Liver (tissue), 9 donors: ENCODE measurements around the gene SPEN. TPM values are rescaled to one million over a fixed set of nuclear protein-coding genes. Genes with fewer than 3 reads are reported as not detected.

Experiments used
- DNase-seq: peaks from one replicate; pipeline ENCODE4 v3.0.0-alpha.2; 2017; ENCODE audit warnings: low spot score
- H3K27ac ChIP-seq, 2 donors: one replicate each; pipeline ENCODE4 v1.7.0; 2013; ENCODE audit warnings: inconsistent platforms in 2 of 2, low read length in 2 of 2, control low read depth in 1 of 2, low read depth in 1 of 2, mild to moderate bottlenecking in 1 of 2
- H3K27me3 ChIP-seq, 4 donors: one replicate each; pipeline versions ENCODE4 v1.6.1 to v1.7.0; 2013; ENCODE audit warnings: low read length in 3 of 4, inconsistent platforms in 1 of 4, mild to moderate bottlenecking in 1 of 4, moderate library complexity in 1 of 4; ENCODE audit not compliant: control insufficient read depth in 4 of 4, insufficient read depth in 4 of 4
- H3K36me3 ChIP-seq, 4 donors: one replicate each; pipeline versions ENCODE4 v1.6.1 to v1.7.0; 2013; ENCODE audit warnings: low read length in 3 of 4, mild to moderate bottlenecking in 3 of 4, low read depth in 1 of 4, moderate library complexity in 1 of 4; ENCODE audit not compliant: control insufficient read depth in 4 of 4, insufficient read depth in 3 of 4
- H3K4me1 ChIP-seq, 4 donors: one replicate each; pipeline versions ENCODE4 v1.6.1 to v1.7.0; 2013; ENCODE audit warnings: low read length in 3 of 4, mild to moderate bottlenecking in 3 of 4, moderate library complexity in 1 of 4; ENCODE audit not compliant: control insufficient read depth in 4 of 4, insufficient read depth in 4 of 4
- H3K4me3 ChIP-seq, 3 donors: one replicate each; pipeline versions ENCODE4 v1.6.1 to v1.7.0; 2013; ENCODE audit warnings: low read length in 3 of 3, control low read depth in 1 of 3, low read depth in 1 of 3, mild to moderate bottlenecking in 1 of 3
- H3K9ac ChIP-seq, 2 donors: one replicate each; pipeline ENCODE4 v1.7.0; 2013; ENCODE audit warnings: low read length in 2 of 2, mild to moderate bottlenecking in 2 of 2, moderate library complexity in 2 of 2, control low read depth in 1 of 2, low read depth in 1 of 2
- H3K9me3 ChIP-seq, 4 donors: one replicate each; pipeline versions ENCODE4 v1.6.1 to v1.7.0; 2013; ENCODE audit warnings: low read length in 3 of 4; ENCODE audit not compliant: control insufficient read depth in 4 of 4
- ATF3 ChIP-seq: IDR thresholded peaks from 2 replicates; pipeline ENCODE4 v1.6.1; 2016; ENCODE audit warnings: antibody characterized with exemption
- CTCF ChIP-seq: fragments of 150-350 bp; IDR thresholded peaks from 2 replicates; pipeline ENCODE4 v1.5.1; 2017; ENCODE audit warnings: improper control_type of control experiment, low read depth, low read length; ENCODE audit not compliant: missing input control
- EGR1 ChIP-seq, 2 donors: IDR thresholded peaks; 2 replicates each; pipeline ENCODE4 v1.6.1; 2016 to 2018; ENCODE audit warnings: antibody characterized with exemption in 2 of 2, low read depth in 2 of 2
- FOXA1 ChIP-seq: IDR thresholded peaks from 2 replicates; pipeline ENCODE4 v1.6.1; 2016; ENCODE audit warnings: antibody characterized with exemption
- FOXA2 ChIP-seq: IDR thresholded peaks from 2 replicates; pipeline ENCODE4 v1.6.1; 2016; ENCODE audit warnings: antibody characterized with exemption
- GABPA ChIP-seq, 2 donors: IDR thresholded peaks in 1 of 2; conservative IDR thresholded peaks in 1 of 2; 2 replicates each; pipeline ENCODE4 v1.6.1; 2016; ENCODE audit warnings: antibody characterized with exemption in 2 of 2, mild to moderate bottlenecking in 1 of 2, moderate library complexity in 1 of 2
- HNF4A ChIP-seq, 2 donors: conservative IDR thresholded peaks; 2 replicates each; pipeline ENCODE4 v1.6.1; 2016; ENCODE audit warnings: antibody characterized with exemption in 2 of 2, mild to moderate bottlenecking in 2 of 2
- HNF4G ChIP-seq: IDR thresholded peaks from 2 replicates; pipeline ENCODE4 v1.6.1; 2016; ENCODE audit warnings: antibody characterized with exemption
- JUND ChIP-seq, 2 donors: IDR thresholded peaks; 2 replicates each; pipeline ENCODE4 v1.6.1; 2016; ENCODE audit warnings: antibody characterized with exemption in 2 of 2
- MAX ChIP-seq: IDR thresholded peaks from 2 replicates; pipeline ENCODE4 v1.6.1; 2016; ENCODE audit warnings: antibody characterized with exemption
- NR2F2 ChIP-seq: IDR thresholded peaks from 2 replicates; pipeline ENCODE4 v1.6.1; 2016; ENCODE audit warnings: antibody characterized with exemption
- RAD21 ChIP-seq, 2 donors: IDR thresholded peaks; 2 replicates each; pipeline ENCODE4 v1.6.1; 2016; ENCODE audit warnings: antibody characterized with exemption in 2 of 2, mild to moderate bottlenecking in 2 of 2
- REST ChIP-seq: IDR thresholded peaks from 2 replicates; pipeline ENCODE4 v1.6.1; 2016; ENCODE audit warnings: antibody characterized with exemption, mild to moderate bottlenecking
- TAF1 ChIP-seq: conservative IDR thresholded peaks from 2 replicates; pipeline ENCODE4 v1.6.1; 2016; ENCODE audit warnings: antibody characterized with exemption, mild to moderate bottlenecking
- YY1 ChIP-seq: IDR thresholded peaks from 2 replicates; pipeline ENCODE4 v1.6.1; 2016; ENCODE audit warnings: antibody characterized with exemption, mild to moderate bottlenecking
- ZBTB33 ChIP-seq: IDR thresholded peaks from 2 replicates; pipeline ENCODE4 v1.6.1; 2016; ENCODE audit warnings: antibody characterized with exemption
- WGBS: extraction: QIAGEN DNeasy Blood & Tissue Kit; methylation state at CpG from one replicate; pipeline ENCODE4 v1.1.7; 2013; 5-methylcytosine and 5-hydroxymethylcytosine counted together
- polyA plus RNA-seq, 2 donors: library from polyadenylated mRNA; stranded (reverse) in 1 of 2; unstranded in 1 of 2; fragments of 200-250 nt in 1 of 2; fragments of >200 nt in 1 of 2; fragmentation: Nextera tagmentation in 1 of 2; extraction: Ambion mirVana in 1 of 2; gene quantifications; one replicate each; pipeline versions ENCODE4 v1.2.1 to v1.2.3, GENCODE V29; 2013 to 2015
- total RNA-seq, 2 donors: library from RNA; depleted of rRNA; stranded (reverse); fragments of >200 nt; gene quantifications; one replicate each; pipeline ENCODE4 v1.2.3, GENCODE V29; 2014
- donor health status: healthy.
- donor health status: healthy.
- donor health status: healthy.
- donor health status: healthy.
- donor health status: healthy.

SPEN gene
- total and polyA plus RNA-seq, 4 donors: 7.4 to 29.4 (median 15.2) TPM

- no peak for DNase-seq
- Histone ChIP-seq H3K36me3 (no peaks in the 10 kb centered on the region), H3K27me3 (no peaks in the 10 kb centered on the region), H3K9me3 (no peaks in the 10 kb centered on the region), H3K4me3 (peak overlapping the region; percentile 56 to 76 (median 71)), H3K4me1 (peaks cover 1 to 15% (median 7%) of the 10 kb centered on the region in 4 donors), H3K9ac (peak overlapping the region; percentile 94 to 96), H3K27ac (peak overlapping the region; percentile 99 to 100)
- under 1% methylated on average over 37 of the region's 37 CpGs for WGBS
- TF ChIP-seq ZBTB33: no peak
- TF ChIP-seq HNF4A (conservative IDR thresholded peaks at IDR 0.05): no peak
- no peak for TF ChIP-seq GABPA (IDR thresholded peaks at IDR 0.05 in 1 of 2, conservative IDR thresholded peaks at IDR 0.05 in 1 of 2)
- TF ChIP-seq CTCF: no peak
- no peak for TF ChIP-seq REST
- TF ChIP-seq ATF3: no peak
- no peak for TF ChIP-seq JUND (IDR thresholded peaks at IDR 0.05)
- no peak for TF ChIP-seq MAX
- no peak for TF ChIP-seq FOXA2
Measured at GRCh38 chr1:15835205-15835740, 12.2 kb upstream of the SPEN start.

GRCh38 chr1:15835741-15836510, 11.6 kb upstream of the SPEN start:
- Histone ChIP-seq H3K4me1 (peaks cover 1 to 15% (median 7%) of the 10 kb centered on the region in 4 donors), H3K36me3 (no peaks in the 10 kb centered on the region), H3K4me3 (peak overlapping the region; percentile 71 to 76 (median 73)), H3K27ac (peak overlapping the region; percentile 99 to 100), H3K9ac (peak overlapping the region; percentile 94 to 96), H3K27me3 (no peaks in the 10 kb centered on the region), H3K9me3 (no peaks in the 10 kb centered on the region)
- peak; percentile 96 for DNase-seq
- 2% methylated on average over 66 of the region's 66 CpGs for WGBS
- peak; percentile 60 for TF ChIP-seq TAF1
- no peak for TF ChIP-seq HNF4G
- TF ChIP-seq FOXA2: no peak
- peak; percentile 52 for TF ChIP-seq MAX
- TF ChIP-seq ATF3: no peak
- TF ChIP-seq ZBTB33: peak; percentile 94
- TF ChIP-seq GABPA (IDR thresholded peaks at IDR 0.05 in 1 of 2, conservative IDR thresholded peaks at IDR 0.05 in 1 of 2): peak in 1 of 2 donors; percentile 67
- peak; percentile 41 for TF ChIP-seq NR2F2
- TF ChIP-seq EGR1 (IDR thresholded peaks at IDR 0.05; ENCODE audit: low read depth in 2 of 2): peak; percentile 100
- peak; percentile 39 for TF ChIP-seq FOXA1
- TF ChIP-seq RAD21 (IDR thresholded peaks at IDR 0.05): peak in 1 of 2 donors; percentile 21
- peak in 1 of 2 donors; percentile 34 for TF ChIP-seq JUND (IDR thresholded peaks at IDR 0.05)
- TF ChIP-seq HNF4A (conservative IDR thresholded peaks at IDR 0.05): peak in 1 of 2 donors; percentile 75
- peak; percentile 90 for TF ChIP-seq YY1
